GM18505 (cell line): ENCODE results near the gene NHERF2.

Experiments
- ATAC-seq: cut with Tn5 transposase; IDR thresholded peaks from one replicate; pipeline ENCODE4 v1.9.1; 2021; ENCODE audit not compliant: unreplicated experiment
- POLR2A ChIP-seq: IDR thresholded peaks from 4 replicates; pipeline ENCODE4 v1.6.1; 2011; ENCODE audit warnings: borderline replicate concordance; ENCODE audit not compliant: insufficient read depth, insufficient read length; ENCODE audit errors: extremely low read depth

The NHERF2 gene

DNA sequence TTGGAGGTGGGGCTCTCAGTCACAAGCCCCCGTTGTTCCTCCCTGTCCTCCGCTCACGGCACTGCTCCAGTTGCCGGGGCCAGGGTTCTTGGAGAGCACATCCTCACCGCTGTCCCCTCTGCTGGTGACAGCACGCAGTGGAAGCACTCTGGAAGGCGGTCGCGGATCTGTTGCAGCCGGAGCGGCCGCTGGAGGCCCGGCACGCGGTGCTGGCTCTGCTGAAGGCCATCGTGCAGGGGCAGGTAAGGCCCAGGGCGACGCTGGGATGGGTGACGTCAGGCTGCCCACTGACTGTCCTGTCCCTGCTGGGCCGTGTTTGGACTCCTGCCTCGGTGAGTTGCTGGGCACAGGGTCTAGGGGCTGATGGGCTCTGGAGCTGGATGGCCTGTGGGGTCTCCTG, 26.5 kb downstream of the NHERF2 start:
- no peak for ATAC-seq

GRCh38 chr16:2053897-2054296, 27.2 kb downstream of the NHERF2 start:
- no peak for TF ChIP-seq POLR2A
- ATAC-seq: no peak

More for the DNA sequence above, 26.5 kb downstream of the NHERF2 start:
- no peak for TF ChIP-seq POLR2A

DNA sequence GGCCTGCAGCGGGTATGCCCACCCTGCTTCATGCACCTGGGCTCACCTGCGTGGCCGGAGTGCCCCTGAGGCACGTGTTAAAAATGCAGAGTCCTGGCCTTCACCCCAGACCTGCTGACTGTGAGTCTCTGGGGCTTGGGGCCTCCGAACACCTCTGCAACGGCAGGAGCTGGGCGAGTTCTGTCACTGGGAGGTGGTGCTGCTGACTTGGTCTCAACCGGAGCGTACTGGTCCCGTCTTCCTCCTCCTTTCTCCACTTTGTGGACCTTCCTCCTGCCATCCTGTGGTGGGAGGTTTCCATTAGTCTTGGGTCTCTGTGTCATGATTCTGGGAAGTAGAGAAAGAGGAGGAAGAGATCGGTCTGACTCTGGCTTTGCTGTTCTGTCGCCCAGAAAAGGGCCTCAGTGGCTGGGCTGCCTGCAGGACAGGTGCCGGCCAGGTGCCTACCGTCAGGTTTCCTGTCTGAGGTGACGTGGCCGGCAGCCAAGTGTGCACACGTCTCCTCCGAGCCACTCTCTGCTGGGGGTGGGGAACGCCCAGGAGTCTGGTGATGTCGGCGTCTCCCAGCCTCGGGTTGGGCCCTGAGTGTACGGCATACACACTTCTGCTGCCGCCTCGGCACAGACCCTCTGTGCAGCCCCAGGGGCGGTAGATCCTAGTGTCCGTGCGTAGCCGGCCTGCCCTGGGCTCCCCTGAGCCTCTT, 28.0 kb downstream of the NHERF2 start:
- no peak for TF ChIP-seq POLR2A
- ATAC-seq: no peak

DNA sequence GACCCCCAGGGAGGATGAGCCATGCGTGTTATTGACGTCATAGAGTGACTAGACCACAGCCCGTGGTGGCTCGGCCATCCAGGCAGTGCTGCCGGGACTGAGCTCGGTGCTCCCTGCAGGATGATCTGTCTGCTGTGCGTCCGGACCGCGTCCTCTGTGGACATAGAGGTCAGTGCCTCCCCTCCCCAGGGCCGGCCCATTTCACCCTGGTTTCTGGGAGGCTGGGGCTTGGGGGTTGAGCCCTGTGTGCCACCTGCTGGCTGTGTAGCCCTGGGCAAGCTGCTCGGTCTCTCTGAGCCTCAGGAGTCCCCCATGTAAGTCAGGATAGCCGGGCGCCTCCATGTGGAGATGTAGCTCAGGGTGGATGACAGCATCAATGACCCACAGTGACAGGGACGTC, 29.4 kb downstream of the NHERF2 start:
- ATAC-seq: no peak
- no peak for TF ChIP-seq POLR2A

DNA sequence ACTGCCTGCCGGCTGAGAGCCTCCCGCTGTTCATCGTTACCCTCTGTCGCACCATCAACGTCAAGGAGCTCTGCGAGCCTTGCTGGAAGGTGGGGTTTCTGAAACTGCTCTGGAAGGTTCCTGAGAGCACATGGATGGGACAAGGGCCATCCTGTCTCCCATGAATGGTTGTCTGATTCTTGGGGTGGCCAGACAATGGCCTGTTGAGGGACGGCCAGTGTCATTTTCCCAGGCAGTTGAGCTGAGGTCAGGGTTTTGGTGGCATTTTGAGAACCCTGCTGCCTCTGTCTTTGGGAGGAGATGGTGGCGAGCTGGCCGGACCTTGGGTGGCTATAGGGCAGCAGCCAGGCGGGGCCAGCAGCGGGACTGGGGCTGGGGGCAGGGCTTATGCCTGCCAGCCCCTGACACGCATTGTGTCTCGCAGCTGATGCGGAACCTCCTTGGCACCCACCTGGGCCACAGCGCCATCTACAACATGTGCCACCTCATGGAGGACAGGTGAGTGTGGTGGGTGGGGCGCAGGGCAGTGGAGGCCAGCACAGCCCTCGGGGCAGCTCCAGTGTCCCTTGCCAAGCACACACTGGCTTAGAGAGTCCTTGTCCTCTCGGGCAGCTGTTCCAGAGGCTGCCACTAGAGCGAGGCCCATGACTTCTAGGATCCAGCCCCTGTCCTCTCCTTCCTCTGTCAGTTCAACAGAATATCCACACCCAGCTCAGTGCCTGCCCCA, 30.1 kb downstream of the NHERF2 start:
- ATAC-seq: no peak
- TF ChIP-seq POLR2A: no peak

- TF ChIP-seq POLR2A: no peak
Measured at GRCh38 chr16:2057438-2057837, 30.7 kb downstream of the NHERF2 start.

DNA sequence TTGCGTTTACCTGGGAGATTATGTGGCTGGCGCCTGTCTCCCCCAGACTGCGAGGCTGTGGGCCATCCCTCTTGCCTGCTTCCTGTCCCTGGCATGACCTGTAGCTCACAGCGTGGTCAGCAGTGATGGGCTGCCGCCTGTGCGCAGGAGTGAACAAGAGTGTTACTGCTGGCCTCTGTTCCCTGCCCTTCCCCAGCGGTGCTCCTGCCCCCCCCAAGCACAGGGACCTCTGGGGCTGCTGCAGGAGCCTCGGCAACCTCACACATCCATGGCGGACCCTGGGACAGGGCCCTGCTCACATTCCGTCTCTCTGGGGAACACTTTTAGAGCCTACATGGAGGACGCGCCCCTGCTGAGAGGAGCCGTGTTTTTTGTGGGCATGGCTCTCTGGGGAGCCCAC, 31.7 kb downstream of the NHERF2 start:
- TF ChIP-seq POLR2A: no peak
- no peak for ATAC-seq

More at GRCh38 chr16:2057438-2057837, 30.7 kb downstream of the NHERF2 start:
- ATAC-seq: no peak

- ATAC-seq: no peak
- no peak for TF ChIP-seq POLR2A
Measured at GRCh38 chr16:2058872-2059271, 32.2 kb downstream of the NHERF2 start.

GRCh38 chr16:2060346-2060745, 33.6 kb downstream of the NHERF2 start:
- no peak for ATAC-seq
- no peak for TF ChIP-seq POLR2A

GRCh38 chr16:2061023-2061422, 34.3 kb downstream of the NHERF2 start:
- TF ChIP-seq POLR2A: no peak

DNA sequence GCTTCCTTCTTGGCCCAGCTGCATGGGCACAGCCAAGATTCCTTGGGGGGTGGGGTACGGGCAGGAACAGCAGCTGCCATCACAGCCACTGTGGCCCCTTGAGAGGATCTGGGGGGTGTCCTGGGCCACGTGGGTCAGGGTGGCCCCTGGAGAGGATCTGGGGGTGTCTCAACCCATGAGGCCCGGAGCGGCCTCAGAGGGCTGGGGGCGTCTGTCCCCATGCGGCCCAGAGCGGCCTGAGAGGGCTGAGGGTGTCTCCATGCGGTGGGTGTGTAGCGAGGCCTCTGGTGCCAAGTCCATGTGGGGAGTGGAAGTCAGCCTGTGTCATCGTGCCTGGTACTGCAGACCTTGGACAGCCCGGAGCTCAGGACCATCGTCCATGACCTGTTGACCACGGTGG, 34.8 kb downstream of the NHERF2 start:
- no peak for TF ChIP-seq POLR2A
- no peak for ATAC-seq

More at GRCh38 chr16:2061023-2061422, 34.3 kb downstream of the NHERF2 start:
- ATAC-seq: no peak

DNA sequence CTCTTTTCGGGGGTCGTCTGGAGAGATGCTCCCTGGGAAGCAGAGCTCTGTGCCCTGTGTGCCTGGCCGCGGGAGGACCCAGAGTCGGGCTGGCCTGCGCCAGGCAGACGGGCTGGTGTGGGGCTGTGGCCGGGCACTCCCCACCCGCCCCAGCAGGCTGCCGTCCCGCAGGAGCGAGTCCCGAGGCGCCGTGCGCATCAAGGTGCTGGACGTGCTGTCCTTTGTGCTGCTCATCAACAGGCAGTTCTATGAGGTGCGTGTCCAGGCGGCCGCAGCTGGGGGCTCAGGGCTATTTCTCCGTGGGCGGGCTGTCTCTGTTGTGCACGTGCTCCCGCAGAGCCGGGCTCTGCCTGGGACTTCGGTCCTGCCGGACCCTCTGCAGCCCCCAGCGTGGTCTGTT, 36.1 kb downstream of the NHERF2 start:
- no peak for ATAC-seq
- TF ChIP-seq POLR2A: no peak

DNA sequence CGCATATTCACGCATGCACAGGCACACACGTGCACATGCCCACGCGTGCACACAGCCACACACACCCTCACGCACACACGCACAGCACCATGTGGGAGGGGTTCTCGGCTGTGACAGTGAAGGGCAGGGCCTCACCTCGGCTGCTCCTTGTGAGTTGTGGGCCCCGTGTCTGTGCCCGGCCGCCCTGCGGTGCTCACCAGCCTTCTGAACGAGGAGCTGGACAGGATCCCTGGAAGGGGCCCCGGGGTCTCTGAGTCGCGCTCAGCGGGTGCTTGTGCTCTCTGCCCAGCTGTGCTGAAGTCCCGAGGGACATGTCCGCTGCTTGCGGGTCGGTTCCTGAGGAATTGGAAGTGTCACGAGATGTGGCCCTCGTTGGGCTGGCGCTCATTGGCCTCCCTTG, 37.2 kb downstream of the NHERF2 start:
- TF ChIP-seq POLR2A: no peak
- ATAC-seq: no peak

- ATAC-seq: no peak
- no peak for TF ChIP-seq POLR2A
Measured at GRCh38 chr16:2064368-2064945, 37.8 kb downstream of the NHERF2 start.
